OCI-LY7 (cell line): ENCODE measurements around the gene ABCG4.

Experiments used
- EZH2phosphoT487 ChIP-seq: fragments of 200-600 bp; sonication (generic); IDR thresholded peaks from 2 replicates; pipeline ENCODE4 v1.6.1; 2018; ENCODE audit warnings: low read depth, borderline replicate concordance, mild to moderate bottlenecking, mixed run types, antibody characterized with exemption, low read length, moderate library complexity, mixed read lengths
- TF ChIP-seq, protein P1 (sequence below): fragments of 200-600 bp; sonication (generic); conservative IDR thresholded peaks from 2 replicates; pipeline ENCODE4 v1.5.1; 2014; ENCODE audit warnings: mild to moderate bottlenecking, antibody characterized with exemption, low read length, moderate library complexity, mixed read lengths

DNA sequence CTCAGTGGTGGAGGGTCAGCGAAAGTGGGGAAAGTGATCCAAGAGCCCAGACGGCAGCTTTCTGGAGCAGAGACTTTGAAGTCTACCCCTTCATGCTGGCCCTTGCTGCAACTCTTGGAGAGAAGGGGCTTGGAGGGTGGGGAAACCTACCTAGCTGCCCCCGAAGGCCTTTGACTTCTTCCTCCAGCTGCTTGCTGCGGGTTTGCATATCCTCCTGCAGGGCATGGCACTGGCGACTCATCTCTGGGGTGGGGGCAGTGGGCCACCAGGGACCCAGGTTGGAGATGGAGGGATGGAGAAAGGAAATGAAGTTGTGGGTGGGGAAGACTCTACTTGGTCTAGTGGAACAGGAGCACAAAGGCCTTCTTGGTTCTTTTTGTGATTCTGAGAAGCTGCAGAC is 44.1 kb downstream of the ABCG4 start:
- TF ChIP-seq, protein P1, sequence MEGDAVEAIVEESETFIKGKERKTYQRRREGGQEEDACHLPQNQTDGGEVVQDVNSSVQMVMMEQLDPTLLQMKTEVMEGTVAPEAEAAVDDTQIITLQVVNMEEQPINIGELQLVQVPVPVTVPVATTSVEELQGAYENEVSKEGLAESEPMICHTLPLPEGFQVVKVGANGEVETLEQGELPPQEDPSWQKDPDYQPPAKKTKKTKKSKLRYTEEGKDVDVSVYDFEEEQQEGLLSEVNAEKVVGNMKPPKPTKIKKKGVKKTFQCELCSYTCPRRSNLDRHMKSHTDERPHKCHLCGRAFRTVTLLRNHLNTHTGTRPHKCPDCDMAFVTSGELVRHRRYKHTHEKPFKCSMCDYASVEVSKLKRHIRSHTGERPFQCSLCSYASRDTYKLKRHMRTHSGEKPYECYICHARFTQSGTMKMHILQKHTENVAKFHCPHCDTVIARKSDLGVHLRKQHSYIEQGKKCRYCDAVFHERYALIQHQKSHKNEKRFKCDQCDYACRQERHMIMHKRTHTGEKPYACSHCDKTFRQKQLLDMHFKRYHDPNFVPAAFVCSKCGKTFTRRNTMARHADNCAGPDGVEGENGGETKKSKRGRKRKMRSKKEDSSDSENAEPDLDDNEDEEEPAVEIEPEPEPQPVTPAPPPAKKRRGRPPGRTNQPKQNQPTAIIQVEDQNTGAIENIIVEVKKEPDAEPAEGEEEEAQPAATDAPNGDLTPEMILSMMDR, result no peak
- TF ChIP-seq EZH2phosphoT487, result no peak
